GM21786 (cell line): ENCODE measurements around the gene KRTAP10-6.
"Not testable (repeated sequence)": the region's sequence is repeated elsewhere in the genome, so short reads cannot be mapped to it uniquely, and the experiment has no call there.

Source experiments
- ATAC-seq: cut with Tn5 transposase; IDR thresholded peaks from one replicate; pipeline ENCODE4 v1.9.1; 2021; ENCODE audit not compliant: unreplicated experiment

The KRTAP10-6 gene

GRCh38 chr21:44558695-44559094 lies 33.6 kb downstream of the KRTAP10-6 start, which contains the start of gene KRTAP10-3:
TSS of gene KRTAP10-3 (minus strand) at chr21:44558795. CDS start at chr21:44558715, 80 bp downstream.
- no peak for ATAC-seq

- not testable (repeated sequence) for ATAC-seq
Observed at GRCh38 chr21:44558329-44558675, 34.0 kb downstream of the KRTAP10-6 start.

GRCh38 chr21:44557491-44558328 lies 34.6 kb downstream of the KRTAP10-6 start:
- ATAC-seq, result no peak

GRCh38 chr21:44556879-44557278 lies 35.4 kb downstream of the KRTAP10-6 start:
- no peak for ATAC-seq

GRCh38 chr21:44555200-44555875 lies 37.0 kb downstream of the KRTAP10-6 start:
- no peak for ATAC-seq

- ATAC-seq, result no peak
Observed at GRCh38 chr21:44552681-44553080, 39.6 kb downstream of the KRTAP10-6 start.

GRCh38 chr21:44552136-44552535 lies 40.2 kb downstream of the KRTAP10-6 start:
- no peak for ATAC-seq

GRCh38 chr21:44551340-44551961 lies 40.9 kb downstream of the KRTAP10-6 start, which contains the start of gene KRTAP10-2:
TSS of gene KRTAP10-2 (minus strand) at chr21:44551505. CDS start at chr21:44551458, 47 bp downstream.
- ATAC-seq, result no peak

GRCh38 chr21:44550807-44551206 lies 41.5 kb downstream of the KRTAP10-6 start:
- no peak for ATAC-seq

GRCh38 chr21:44550285-44550684 lies 42.0 kb downstream of the KRTAP10-6 start:
- not testable (repeated sequence) for ATAC-seq

- no peak for ATAC-seq
Observed at GRCh38 chr21:44549525-44550211, 42.6 kb downstream of the KRTAP10-6 start.

GRCh38 chr21:44548922-44549321 lies 43.4 kb downstream of the KRTAP10-6 start:
- no peak for ATAC-seq

- no peak for ATAC-seq
Observed at GRCh38 chr21:44548381-44548780, 43.9 kb downstream of the KRTAP10-6 start.

GRCh38 chr21:44547656-44548331 lies 44.5 kb downstream of the KRTAP10-6 start:
- no peak for ATAC-seq

GRCh38 chr21:44544566-44544965 lies 47.7 kb downstream of the KRTAP10-6 start:
- ATAC-seq, result no peak

- ATAC-seq, result no peak
Observed at GRCh38 chr21:44542716-44543115, 49.6 kb downstream of the KRTAP10-6 start.
